Stimulated activated CD8-positive, alpha-beta memory T cell treated with anti-CD3 and anti-CD28 coated beads, Interleukin-12 subunit alpha, Interleukin-12 subunit beta, amount 100 ng/mL, for 1 hour (primary cell): ENCODE measurements around the gene SERINC1.

ENCODE experiments used
- DNase-seq: peaks from one replicate; pipeline ENCODE4 v3.0.0-alpha.2; 2020; ENCODE audit warnings: low read depth

The SERINC1 gene

DNA sequence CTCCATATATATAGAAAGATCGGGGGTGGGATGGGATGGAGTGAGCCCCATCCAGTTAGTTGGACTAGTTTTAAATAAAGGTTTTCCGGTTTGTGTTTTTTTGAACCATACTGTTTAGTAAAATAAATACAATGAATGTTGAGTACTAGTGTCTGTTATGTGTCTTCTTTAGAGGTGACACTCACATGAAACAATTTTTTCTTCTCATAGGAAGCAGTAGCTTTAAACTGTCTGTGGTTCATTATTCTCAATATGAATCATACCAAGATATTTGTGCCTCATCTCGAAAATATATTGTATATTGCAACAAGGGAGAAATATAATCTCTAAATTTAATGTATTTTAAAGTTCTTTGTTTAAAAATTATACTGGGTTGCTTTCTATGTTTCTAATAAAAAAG lies 38.8 kb downstream of the SERINC1 start:
- DNase-seq: no peak

DNA sequence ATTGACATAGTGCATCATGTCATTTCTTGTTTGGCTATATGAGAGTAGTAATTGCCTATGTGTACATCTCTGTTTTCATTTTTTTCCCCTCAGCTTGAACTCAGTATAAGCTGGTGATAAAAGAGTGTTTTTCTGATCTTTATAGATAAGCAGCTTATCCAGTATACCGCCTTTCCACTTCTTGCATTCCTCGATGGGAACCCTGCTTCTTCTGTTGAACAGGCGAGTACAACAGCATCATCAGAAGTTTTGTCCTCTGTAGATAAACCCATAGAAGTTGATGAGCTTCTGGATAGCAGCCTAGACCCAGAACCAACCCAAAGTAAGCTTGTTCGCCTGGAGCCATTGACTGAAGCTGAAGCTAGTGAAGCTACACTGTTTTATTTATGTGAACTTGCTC lies 39.8 kb downstream of the SERINC1 start:
- no peak for DNase-seq

DNA sequence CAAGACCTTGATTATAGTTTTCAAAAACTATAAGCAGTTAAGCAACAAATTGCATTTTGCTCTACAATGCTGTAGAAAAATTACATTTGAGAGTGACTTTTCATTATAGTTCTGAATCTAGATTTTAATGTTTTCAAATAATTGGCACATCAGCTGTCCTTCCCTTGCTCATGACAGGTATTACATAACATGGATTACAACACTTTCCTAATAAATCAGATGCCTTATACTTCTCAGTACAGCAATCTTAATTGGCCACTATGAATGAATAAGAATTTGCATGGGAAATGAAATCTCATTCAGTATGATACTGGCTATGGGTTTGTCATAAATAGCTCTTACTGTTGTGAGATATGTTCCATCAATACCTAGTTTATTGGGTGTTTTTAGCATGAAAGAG lies 42.3 kb downstream of the SERINC1 start:
- DNase-seq: no peak

GRCh38 chr6:122428781-122429180 lies 42.8 kb downstream of the SERINC1 start:
- no peak for DNase-seq

- no peak for DNase-seq
Measured at GRCh38 chr6:122426597-122426996, 45.0 kb downstream of the SERINC1 start.

DNA sequence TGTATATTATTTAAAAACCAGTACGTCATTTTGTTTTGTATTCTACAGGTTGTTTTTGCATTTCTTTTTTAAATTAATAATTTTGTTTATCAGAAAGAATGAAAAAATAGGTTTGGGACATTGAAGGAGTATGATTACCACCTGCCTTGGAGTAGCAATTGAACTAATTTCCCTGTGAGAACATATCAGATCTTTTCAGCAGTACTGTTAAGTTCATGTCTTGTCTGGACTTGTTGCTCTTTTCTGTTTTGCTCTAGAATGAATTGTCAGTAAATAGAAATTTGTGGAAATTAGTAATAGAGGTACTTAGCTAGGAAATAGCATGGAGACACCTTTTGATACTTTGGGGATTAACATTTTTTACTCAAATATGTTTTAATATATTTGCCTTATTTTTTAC lies 47.9 kb downstream of the SERINC1 start:
- no peak for DNase-seq

DNA sequence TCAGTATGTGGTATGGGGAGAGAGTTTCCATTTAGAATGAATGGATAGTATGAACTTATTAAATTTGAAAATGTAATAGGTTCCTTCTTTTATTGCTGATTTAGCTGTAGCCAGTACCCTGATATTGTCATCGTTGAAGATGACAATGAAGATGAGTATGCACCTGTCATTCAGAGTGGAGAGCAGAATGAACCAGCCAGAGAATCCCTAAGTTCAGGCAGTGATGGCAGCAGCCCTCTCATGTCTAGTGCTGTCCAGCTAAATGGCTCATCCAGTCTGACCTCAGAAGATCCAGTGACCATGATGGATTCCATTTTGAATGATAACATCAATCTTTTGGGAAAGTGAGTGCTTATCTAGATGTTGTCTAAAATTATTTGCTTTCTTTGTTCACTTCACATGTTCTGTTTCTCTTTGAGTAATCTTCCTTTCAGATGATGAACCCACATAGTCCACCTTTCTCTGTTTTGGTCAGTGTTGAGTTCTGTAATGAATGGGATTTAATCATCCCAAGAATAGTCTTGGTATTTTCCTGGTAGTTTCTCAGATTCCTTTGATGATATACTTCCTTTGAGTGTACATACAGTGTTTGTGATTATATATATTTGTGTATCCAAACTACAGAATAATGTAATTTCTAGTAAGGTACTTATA lies 48.9 kb downstream of the SERINC1 start:
- no peak for DNase-seq

- DNase-seq: no peak
Measured at GRCh38 chr6:122422003-122422402, 49.6 kb downstream of the SERINC1 start.

- DNase-seq: no peak
Measured at GRCh38 chr6:122416825-122417224, 54.8 kb downstream of the SERINC1 start.

DNA sequence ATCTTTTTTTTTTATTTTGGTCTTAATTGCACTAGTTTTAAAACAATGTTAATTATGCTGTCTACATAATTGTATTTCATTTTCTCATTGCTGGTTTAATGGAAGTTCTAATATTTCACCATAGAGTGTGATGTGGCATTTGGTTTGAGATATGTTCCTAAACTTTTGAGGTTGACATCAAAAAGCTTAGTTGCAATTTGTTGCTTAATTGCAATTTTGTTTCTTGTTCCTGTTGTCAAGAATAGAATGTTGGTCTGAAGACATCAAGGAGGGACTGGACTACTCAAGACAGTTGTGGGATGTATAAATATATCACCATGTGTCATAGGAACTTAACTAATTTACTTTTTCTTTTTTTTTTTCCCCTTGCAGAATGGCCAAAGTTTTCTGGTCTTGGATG lies 59.6 kb downstream of the SERINC1 start:
- DNase-seq: no peak

- no peak for DNase-seq
Measured at GRCh38 chr6:122408702-122409458, 62.7 kb downstream of the SERINC1 start.

DNA sequence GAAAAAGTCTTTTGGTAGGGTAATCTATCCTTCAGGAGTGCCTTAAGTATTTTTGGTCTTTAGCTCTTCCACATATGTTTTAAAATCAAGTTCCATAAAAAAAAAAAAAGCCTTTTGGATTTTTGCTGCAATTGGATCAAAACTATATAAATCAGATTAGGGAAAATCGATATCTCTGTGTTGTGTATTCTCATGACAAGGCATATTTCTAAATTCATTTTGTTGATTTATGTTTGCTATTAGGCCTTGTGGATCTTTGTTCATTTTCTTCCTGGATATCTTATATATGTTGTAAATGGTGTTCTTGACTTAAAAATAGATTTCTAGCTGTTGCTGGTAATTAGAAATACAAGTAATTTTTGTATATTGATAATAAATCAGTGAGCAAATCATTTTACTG lies 63.4 kb downstream of the SERINC1 start:
- no peak for DNase-seq

GRCh38 chr6:122407712-122408111 lies 63.9 kb downstream of the SERINC1 start:
- no peak for DNase-seq

GRCh38 chr6:122406187-122406586 lies 65.4 kb downstream of the SERINC1 start:
- no peak for DNase-seq

DNA sequence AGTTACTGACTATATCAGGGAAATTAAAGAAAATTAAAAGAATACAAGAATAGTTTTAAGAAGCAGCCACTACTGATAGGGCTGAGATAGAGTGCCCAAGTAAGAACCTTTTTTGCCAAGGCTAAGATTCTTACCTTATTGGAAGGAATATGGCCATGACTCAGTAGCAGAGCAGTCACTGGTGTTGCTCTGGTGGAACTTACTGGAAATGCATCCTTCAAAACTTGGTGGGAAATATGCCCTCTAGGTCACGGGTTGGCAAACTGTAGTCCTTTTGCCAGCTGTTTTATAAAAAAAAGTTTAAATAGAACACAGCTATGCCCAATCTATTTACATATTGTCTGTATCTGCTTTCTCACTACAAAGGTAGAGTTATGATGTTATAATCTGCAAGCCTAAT lies 66.2 kb downstream of the SERINC1 start:
- no peak for DNase-seq

DNA sequence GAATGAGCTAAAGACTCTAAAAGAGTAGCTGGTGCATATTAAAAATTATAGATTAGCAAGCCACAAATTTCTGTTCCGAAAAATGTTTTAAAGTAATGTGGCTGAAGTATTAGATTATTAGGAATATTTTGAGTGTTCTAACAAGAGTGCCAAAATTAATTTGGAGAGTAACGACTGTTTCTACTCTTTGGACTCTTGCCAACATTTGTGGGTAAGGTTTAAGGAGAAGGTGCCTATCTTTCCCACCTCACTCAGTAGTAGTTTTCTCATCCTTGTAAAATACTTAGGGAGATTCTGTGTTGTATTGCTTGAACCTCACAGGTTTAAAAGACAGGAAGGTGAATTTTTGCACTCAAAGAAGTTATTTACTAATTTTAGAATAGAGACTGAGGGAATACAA lies 67.2 kb downstream of the SERINC1 start:
- DNase-seq: no peak

GRCh38 chr6:122401104-122401503 lies 70.5 kb downstream of the SERINC1 start:
- DNase-seq: no peak

GRCh38 chr6:122400462-122401089 lies 71.0 kb downstream of the SERINC1 start:
- no peak for DNase-seq

DNA sequence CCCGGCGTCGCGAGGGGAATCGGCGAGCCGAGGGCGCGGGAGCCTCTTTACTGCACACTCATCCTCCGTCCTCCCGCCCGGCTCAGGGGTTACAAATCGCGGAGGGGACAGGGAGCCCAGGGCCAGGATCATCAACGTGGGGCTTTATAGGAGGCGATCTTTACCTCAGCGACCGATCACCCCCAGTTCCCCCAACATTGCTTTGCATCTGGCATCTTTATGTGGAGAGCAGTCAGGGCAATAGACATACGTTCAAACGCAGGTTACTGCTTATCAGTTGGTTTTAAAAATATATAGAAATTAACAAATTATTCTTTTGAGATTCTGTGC lies 71.5 kb downstream of the SERINC1 start:
- peak; percentile 4 for DNase-seq

DNA sequence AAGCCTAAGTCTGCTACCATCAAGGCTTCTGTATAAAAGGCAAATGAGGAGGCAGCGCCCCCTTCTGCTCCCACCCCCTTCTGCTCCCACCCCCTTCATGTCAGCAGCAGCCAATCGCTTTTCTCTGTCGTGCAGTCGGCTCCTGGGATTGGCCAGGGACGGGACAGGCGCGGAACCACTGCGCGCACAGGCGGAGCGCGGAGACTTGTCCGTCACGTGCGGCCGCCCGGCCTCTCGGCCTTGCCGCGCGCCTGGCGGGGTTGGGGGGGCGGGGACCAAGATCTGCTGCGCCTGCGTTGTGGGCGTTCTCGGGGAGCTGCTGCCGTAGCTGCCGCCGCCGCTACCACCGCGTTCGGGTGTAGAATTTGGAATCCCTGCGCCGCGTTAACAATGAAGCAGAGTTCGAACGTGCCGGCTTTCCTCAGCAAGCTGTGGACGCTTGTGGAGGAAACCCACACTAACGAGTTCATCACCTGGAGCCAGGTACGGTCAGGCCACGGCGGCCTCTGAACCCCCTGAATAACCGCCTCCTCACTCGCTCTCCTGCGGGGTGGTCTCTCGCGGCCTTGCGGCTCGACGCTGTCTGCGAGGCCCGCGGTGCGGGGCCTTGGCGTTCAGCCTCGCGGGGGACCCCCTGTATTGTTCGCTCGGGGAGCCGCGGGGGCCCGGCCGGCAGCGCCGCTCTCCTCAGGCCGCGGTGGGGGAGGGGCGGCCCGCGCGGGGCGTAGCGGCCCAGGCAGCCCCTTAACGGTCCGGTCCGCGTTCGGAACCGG lies 72.1 kb downstream of the SERINC1 start, which contains the start of gene HSF2:
TSS of gene HSF2 (plus strand) at position 305 of the 773 bp plus-strand sequence. CDS start at position 391, 86 bp downstream.
- DNase-seq: peak; percentile 84

GRCh38 chr6:122399055-122399347 lies 72.6 kb downstream of the SERINC1 start:
- no peak for DNase-seq

DNA sequence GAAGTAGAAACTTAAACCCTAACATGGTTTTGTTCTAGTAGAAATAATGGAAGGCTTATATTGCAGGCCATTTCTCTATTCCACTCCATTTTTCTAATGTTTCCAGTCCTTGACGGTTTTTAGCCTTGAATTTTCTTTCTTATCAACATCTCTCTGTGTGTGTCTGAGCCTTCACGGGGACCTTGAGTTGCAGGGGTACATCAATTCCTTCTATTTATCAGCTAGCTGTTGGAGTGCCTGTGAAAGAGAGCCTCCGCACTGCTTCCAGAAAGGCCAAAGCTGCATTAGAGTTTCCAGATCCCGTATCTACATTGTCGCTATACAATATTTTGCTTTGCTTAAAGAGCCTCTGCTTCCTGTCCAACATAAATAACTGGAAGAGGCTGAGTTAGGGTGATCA lies 77.6 kb downstream of the SERINC1 start:
- DNase-seq: no peak

GRCh38 chr6:122393351-122393896 lies 78.2 kb downstream of the SERINC1 start:
- DNase-seq: no peak
